ENCODE results near the gene KCNN4.

KCNN4 gene

DNA sequence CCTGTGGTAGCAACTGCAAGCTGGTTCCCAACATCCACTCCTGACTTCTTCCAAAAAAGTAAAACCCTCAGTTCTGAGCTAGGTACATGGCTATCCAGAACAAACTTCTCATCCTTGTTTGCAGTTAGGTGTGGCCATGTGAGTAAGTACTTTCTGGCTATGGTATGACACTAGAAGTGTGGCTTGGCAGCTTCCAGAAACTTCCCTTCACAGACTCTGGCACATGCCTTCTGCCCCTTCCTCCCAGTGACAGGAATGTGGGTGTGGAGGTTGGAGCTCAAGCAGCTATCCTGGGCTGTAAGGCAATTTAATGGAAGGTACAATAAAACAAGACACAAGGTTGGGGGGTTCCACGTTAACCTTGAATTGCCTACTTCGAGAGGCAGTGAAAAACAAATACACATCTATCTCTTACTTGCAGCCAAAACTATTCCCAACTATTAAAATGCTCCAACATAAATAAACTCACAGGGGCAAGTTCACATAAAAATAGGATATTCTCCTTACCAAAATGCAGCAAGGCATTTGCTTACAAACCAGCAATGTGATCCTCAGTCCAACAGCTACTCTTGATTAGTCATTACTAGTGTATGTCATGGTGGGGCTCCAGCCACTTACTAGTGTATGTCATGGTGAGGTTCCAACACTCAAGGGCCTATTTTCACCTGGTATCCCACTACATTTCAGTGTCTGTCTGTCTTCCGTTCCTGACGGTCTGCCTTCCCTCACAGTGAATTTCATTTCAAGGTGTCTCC, 29.1 kb downstream of the KCNN4 start:
- no peak for DNase-seq (ENCODE audit: low spot score)
- Histone ChIP-seq H3K27me3 (ENCODE audit: insufficient read depth, poor library complexity, severe bottlenecking) (no peaks in the 10 kb centered on the region), H3K36me3 (ENCODE audit: low read depth) (peaks cover 64% of the 10 kb centered on the region), H3K9me3 (ENCODE audit: severe bottlenecking) (no peaks in the 10 kb centered on the region), H3K4me3 (ENCODE audit: severe bottlenecking) (no peak overlapping the region), H3K4me1 (ENCODE audit: insufficient read depth, poor library complexity, severe bottlenecking) (peaks cover 22% of the 10 kb centered on the region), H3K27ac (ENCODE audit: poor library complexity, severe bottlenecking) (no peak overlapping the region)
- no peak for ATAC-seq (ENCODE audit: low read depth)
- TF ChIP-seq, protein P1, sequence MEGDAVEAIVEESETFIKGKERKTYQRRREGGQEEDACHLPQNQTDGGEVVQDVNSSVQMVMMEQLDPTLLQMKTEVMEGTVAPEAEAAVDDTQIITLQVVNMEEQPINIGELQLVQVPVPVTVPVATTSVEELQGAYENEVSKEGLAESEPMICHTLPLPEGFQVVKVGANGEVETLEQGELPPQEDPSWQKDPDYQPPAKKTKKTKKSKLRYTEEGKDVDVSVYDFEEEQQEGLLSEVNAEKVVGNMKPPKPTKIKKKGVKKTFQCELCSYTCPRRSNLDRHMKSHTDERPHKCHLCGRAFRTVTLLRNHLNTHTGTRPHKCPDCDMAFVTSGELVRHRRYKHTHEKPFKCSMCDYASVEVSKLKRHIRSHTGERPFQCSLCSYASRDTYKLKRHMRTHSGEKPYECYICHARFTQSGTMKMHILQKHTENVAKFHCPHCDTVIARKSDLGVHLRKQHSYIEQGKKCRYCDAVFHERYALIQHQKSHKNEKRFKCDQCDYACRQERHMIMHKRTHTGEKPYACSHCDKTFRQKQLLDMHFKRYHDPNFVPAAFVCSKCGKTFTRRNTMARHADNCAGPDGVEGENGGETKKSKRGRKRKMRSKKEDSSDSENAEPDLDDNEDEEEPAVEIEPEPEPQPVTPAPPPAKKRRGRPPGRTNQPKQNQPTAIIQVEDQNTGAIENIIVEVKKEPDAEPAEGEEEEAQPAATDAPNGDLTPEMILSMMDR (IDR thresholded peaks at IDR 0.05; ENCODE audit: poor library complexity, severe bottlenecking), result no peak

DNA sequence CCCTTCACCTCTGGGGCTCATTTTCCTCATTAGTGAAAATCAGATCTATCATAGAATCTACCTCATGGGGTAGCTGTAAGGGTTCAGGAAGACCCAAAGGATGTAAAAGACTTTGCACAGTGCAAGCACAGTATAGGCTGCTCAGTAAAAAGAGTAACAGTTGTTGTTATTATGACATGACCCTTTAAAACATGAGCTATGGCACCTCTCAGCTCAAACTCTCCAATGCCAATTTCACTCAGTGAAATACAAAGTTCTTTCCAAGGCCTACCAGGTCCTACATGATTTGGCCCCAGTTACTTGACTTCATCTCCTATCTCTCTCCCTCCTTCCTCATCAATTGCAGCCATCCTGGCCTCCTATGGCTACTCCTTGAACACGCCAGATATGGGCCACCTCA, 30.9 kb downstream of the KCNN4 start:
- TF ChIP-seq, protein P1 (IDR thresholded peaks at IDR 0.05; ENCODE audit: poor library complexity, severe bottlenecking), result no peak
- Histone ChIP-seq H3K27me3 (ENCODE audit: insufficient read depth, poor library complexity, severe bottlenecking) (no peaks in the 10 kb centered on the region), H3K36me3 (ENCODE audit: low read depth) (peaks cover 73% of the 10 kb centered on the region), H3K4me1 (ENCODE audit: insufficient read depth, poor library complexity, severe bottlenecking) (peaks cover 8% of the 10 kb centered on the region), H3K9me3 (ENCODE audit: severe bottlenecking) (no peaks in the 10 kb centered on the region), H3K4me3 (ENCODE audit: severe bottlenecking) (no peak overlapping the region), H3K27ac (ENCODE audit: poor library complexity, severe bottlenecking) (no peak overlapping the region)
- DNase-seq (ENCODE audit: low spot score) (no peak), ATAC-seq (ENCODE audit: low read depth) (no peak)

DNA sequence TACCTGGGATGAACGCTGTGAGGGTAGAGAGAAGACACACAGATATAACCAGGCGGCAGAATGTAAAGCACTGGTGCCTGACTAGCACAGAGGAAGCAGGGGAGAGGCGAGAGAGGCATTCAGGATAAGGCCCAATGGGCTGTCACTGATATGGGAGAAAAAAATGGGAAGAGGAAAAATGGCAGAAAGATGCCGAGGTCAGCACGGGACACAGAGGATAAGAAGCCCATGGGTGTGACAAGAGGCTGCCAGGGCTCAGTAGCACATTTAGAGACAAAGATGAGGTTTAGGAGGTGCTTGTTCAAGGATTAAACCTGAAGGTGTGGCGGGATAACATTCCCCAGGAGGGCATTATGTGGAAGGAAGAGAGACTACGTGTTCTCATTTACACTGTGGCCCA, 31.6 kb downstream of the KCNN4 start:
- peaks cover 80% of the 10 kb centered on the region for H3K36me3 ChIP-seq (ENCODE audit: low read depth)

DNA sequence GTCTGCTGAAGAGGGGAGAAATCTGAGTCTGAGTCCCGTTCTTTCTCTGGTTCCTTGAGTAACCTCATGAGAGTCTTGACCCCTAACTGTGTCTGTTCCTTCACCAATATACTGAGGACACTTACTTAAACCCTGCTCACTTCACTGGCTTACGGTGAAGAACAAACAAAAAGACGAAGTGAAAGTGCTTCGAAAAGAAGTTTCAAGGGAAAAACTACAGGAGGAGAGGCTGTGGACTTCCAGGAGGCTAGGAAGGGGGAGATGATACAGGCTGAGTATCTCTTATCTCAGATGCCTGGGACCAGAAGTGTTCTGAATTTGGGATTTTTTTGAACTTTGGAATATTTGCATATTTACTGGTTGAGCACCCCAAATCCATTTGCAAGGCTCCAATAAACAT, 32.1 kb downstream of the KCNN4 start:
- no peak overlapping the region for H3K27ac ChIP-seq (ENCODE audit: poor library complexity, severe bottlenecking)
- H3K36me3 ChIP-seq (ENCODE audit: low read depth), result peaks cover 85% of the 10 kb centered on the region
- TF ChIP-seq, protein P1 (IDR thresholded peaks at IDR 0.05; ENCODE audit: poor library complexity, severe bottlenecking), result no peak
- H3K4me1 ChIP-seq (ENCODE audit: insufficient read depth, poor library complexity, severe bottlenecking), result peaks cover 8% of the 10 kb centered on the region
- H3K27me3 ChIP-seq (ENCODE audit: insufficient read depth, poor library complexity, severe bottlenecking), result no peaks in the 10 kb centered on the region
- H3K4me3 ChIP-seq (ENCODE audit: severe bottlenecking), result no peak overlapping the region
- ATAC-seq (ENCODE audit: low read depth) (no peak), DNase-seq (ENCODE audit: low spot score) (no peak)
- no peaks in the 10 kb centered on the region for H3K9me3 ChIP-seq (ENCODE audit: severe bottlenecking)

More for the DNA sequence above, 31.6 kb downstream of the KCNN4 start:
- Histone ChIP-seq H3K4me1 (ENCODE audit: insufficient read depth, poor library complexity, severe bottlenecking) (peaks cover 8% of the 10 kb centered on the region), H3K4me3 (ENCODE audit: severe bottlenecking) (no peak overlapping the region), H3K27me3 (ENCODE audit: insufficient read depth, poor library complexity, severe bottlenecking) (no peaks in the 10 kb centered on the region), H3K27ac (ENCODE audit: poor library complexity, severe bottlenecking) (no peak overlapping the region), H3K9me3 (ENCODE audit: severe bottlenecking) (no peaks in the 10 kb centered on the region)
- no peak for DNase-seq (ENCODE audit: low spot score)
- TF ChIP-seq, protein P1 (IDR thresholded peaks at IDR 0.05; ENCODE audit: poor library complexity, severe bottlenecking), result no peak
- ATAC-seq (ENCODE audit: low read depth), result no peak

DNA sequence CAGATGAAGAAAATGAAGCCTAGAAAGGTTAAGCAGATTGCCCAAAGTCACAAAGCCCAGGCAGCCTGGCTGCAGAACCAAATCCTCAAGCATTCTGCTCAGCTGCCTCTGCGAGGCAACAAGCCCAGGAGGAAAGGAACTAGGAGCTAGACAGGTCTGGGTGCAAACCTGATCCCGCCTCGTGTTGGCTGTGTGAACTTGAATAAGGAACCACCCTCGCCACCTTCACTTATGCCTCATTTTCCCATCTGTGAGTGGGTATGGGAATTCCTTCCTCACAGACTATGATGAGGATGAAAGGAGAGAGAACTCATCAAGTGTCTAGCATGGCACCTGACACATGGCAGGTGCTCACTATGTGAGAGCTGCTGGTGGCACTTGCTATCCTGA, 32.6 kb downstream of the KCNN4 start:
- Histone ChIP-seq H3K4me3 (ENCODE audit: severe bottlenecking) (no peak overlapping the region), H3K27ac (ENCODE audit: poor library complexity, severe bottlenecking) (no peak overlapping the region), H3K9me3 (ENCODE audit: severe bottlenecking) (no peaks in the 10 kb centered on the region), H3K4me1 (ENCODE audit: insufficient read depth, poor library complexity, severe bottlenecking) (peaks cover 5% of the 10 kb centered on the region), H3K27me3 (ENCODE audit: insufficient read depth, poor library complexity, severe bottlenecking) (no peaks in the 10 kb centered on the region), H3K36me3 (ENCODE audit: low read depth) (peaks cover 90% of the 10 kb centered on the region)
- DNase-seq (ENCODE audit: low spot score) (no peak), ATAC-seq (ENCODE audit: low read depth) (no peak)
- TF ChIP-seq, protein P1 (IDR thresholded peaks at IDR 0.05; ENCODE audit: poor library complexity, severe bottlenecking), result no peak
